GM19099 (cell line): ENCODE results near the gene LYRM7.
A peak's percentile ranks its signal among the peaks of the same experiment; 100 is the strongest.

Experiments used
- POLR2A ChIP-seq: IDR thresholded peaks from 3 replicates; pipeline ENCODE4 v1.6.1; 2011; ENCODE audit warnings: low read depth; ENCODE audit not compliant: insufficient read length; ENCODE audit errors: extremely low read depth

LYRM7 gene

GRCh38 chr5:131209175-131209505, 38.4 kb downstream of the LYRM7 start:
- no peak for TF ChIP-seq POLR2A

GRCh38 chr5:131209506-131210150, 38.9 kb downstream of the LYRM7 start:
- peak; percentile 45 for TF ChIP-seq POLR2A

GRCh38 chr5:131210151-131210510, 39.4 kb downstream of the LYRM7 start:
- TF ChIP-seq POLR2A, result no peak

GRCh38 chr5:131211669-131212068, 40.9 kb downstream of the LYRM7 start:
- TF ChIP-seq POLR2A, result no peak

- TF ChIP-seq POLR2A, result no peak
These were observed 41.8 kb downstream of the LYRM7 start for GRCh38 chr5:131212471-131213021.

GRCh38 chr5:131214609-131215227, 44.0 kb downstream of the LYRM7 start:
- no peak for TF ChIP-seq POLR2A

GRCh38 chr5:131217791-131218190, 47.0 kb downstream of the LYRM7 start:
- TF ChIP-seq POLR2A, result no peak

GRCh38 chr5:131218392-131218791, 47.6 kb downstream of the LYRM7 start:
- TF ChIP-seq POLR2A, result no peak

GRCh38 chr5:131220566-131220965, 49.8 kb downstream of the LYRM7 start:
- TF ChIP-seq POLR2A, result no peak

GRCh38 chr5:131221008-131221703, 50.4 kb downstream of the LYRM7 start:
- TF ChIP-seq POLR2A, result no peak

- no peak for TF ChIP-seq POLR2A
These were observed 51.1 kb downstream of the LYRM7 start for GRCh38 chr5:131221888-131222287.

GRCh38 chr5:131222731-131223130, 52.0 kb downstream of the LYRM7 start:
- TF ChIP-seq POLR2A, result no peak

GRCh38 chr5:131223751-131224386, 53.1 kb downstream of the LYRM7 start:
- no peak for TF ChIP-seq POLR2A

- TF ChIP-seq POLR2A, result peak; percentile 51
These were observed 53.9 kb downstream of the LYRM7 start for GRCh38 chr5:131224387-131225201.
